Natural killer cell (primary cell): ENCODE results near the gene RFESD. TPM values are rescaled to one million over a fixed set of nuclear protein-coding genes. Genes with fewer than 3 reads are reported as not detected.

Experiments
- ATAC-seq, 3 donors: fragments of 150-1000 bp in 2 of 3; fragments of 200-7000 bp in 1 of 3; cut with Tn5 transposase; 1 replicate in 1 of 3; 2 replicates in 2 of 3; pipeline ENCODE4 v1.10.0; 2021; ENCODE audit warnings: mild to moderate bottlenecking in 2 of 3, moderate library complexity in 2 of 3
- DNase-seq, 2 donors: peaks; one replicate each; pipeline versions ENCODE4 v3.0.0 to v3.0.0-alpha.2; 2013 to 2021; ENCODE audit warnings: mixed read lengths in 1 of 2
- H3K27ac ChIP-seq: one replicate; pipeline ENCODE4 v1.5.1; 2013; ENCODE audit warnings: mild to moderate bottlenecking, low read length
- H3K27me3 ChIP-seq: one replicate; pipeline ENCODE4 v1.6.1; 2013; ENCODE audit warnings: low read length; ENCODE audit not compliant: control insufficient read depth, insufficient read depth
- H3K36me3 ChIP-seq: one replicate; pipeline ENCODE4 v1.6.1; 2013; ENCODE audit warnings: low read length; ENCODE audit not compliant: control insufficient read depth, insufficient read depth
- H3K4me1 ChIP-seq: one replicate; pipeline ENCODE4 v1.6.1; 2013; ENCODE audit warnings: low read length; ENCODE audit not compliant: control insufficient read depth, insufficient read depth
- H3K4me3 ChIP-seq: one replicate; pipeline ENCODE4 v1.5.1; 2013; ENCODE audit warnings: low read length
- H3K9me3 ChIP-seq: one replicate; pipeline ENCODE4 v1.6.1; 2013; ENCODE audit warnings: low read length; ENCODE audit not compliant: control insufficient read depth, insufficient read depth
- H3K27ac Mint-ChIP-seq, 2 donors: one replicate each; pipeline ENCODE4 v1.8.0; 2022; ENCODE audit warnings: mild to moderate bottlenecking in 2 of 2, mixed read lengths in 2 of 2, moderate library complexity in 1 of 2
- H3K27me3 Mint-ChIP-seq, 2 donors: one replicate each; pipeline ENCODE4 v1.8.0; 2022; ENCODE audit warnings: low read depth in 2 of 2, mixed read lengths in 2 of 2
- H3K36me3 Mint-ChIP-seq: one replicate; pipeline ENCODE4 v1.8.0; 2022; ENCODE audit warnings: mixed read lengths
- H3K4me1 Mint-ChIP-seq, 2 donors: one replicate each; pipeline ENCODE4 v1.8.0; 2022; ENCODE audit warnings: mixed read lengths in 2 of 2
- H3K4me3 Mint-ChIP-seq: one replicate; pipeline ENCODE4 v1.8.0; 2022; ENCODE audit warnings: mild to moderate bottlenecking, moderate library complexity, mixed read lengths
- H3K9me3 Mint-ChIP-seq, 2 donors: one replicate each; pipeline ENCODE4 v1.8.0; 2022; ENCODE audit warnings: mixed read lengths in 2 of 2
- WGBS: methylation state at CpG from one replicate; pipeline ENCODE4 v1.1.7; 2013; ENCODE audit warnings: missing lambda C conversion rate; ENCODE audit not compliant: insufficient coverage; 5-methylcytosine and 5-hydroxymethylcytosine counted together
- intact Hi-C: fragments of 100-400 bp; cut with micrococcal nuclease; formaldehyde crosslinking; loops from one replicate; pipeline ENCODE4 v1.14.2; 2022
- total RNA-seq, 4 donors: library from RNA; stranded (reverse); fragments of 120-200 nt in 1 of 4; gene quantifications; one replicate each; pipeline versions ENCODE4 v1.2.3 to v1.2.4, GENCODE V29; 2013 to 2022
- TF ChIP-seq, protein P1 (sequence below): fragments of 200-600 bp; IDR thresholded peaks from one replicate; pipeline ENCODE4 v1.8.0; 2022; ENCODE audit warnings: antibody characterized with exemption

The RFESD gene
- total RNA-seq, 3 donors from 2014 or later (not counting 1 experiment from before 2014, with no cell fraction given), result 0.96 to 1.5 (median 1.4) TPM

- intact Hi-C loops, result no loop called here
- H3K27ac ChIP-seq, result no peak overlapping the region
- Mint-ChIP-seq H3K4me1 (peaks cover 32 to 36% of the 10 kb centered on the region in 2 donors), H3K9me3 (no peaks in the 10 kb centered on the region), H3K27ac (peak overlapping the region in 1 of 2 donors; percentile 78), H3K4me3 (peak overlapping the region; percentile 94), H3K27me3 (no peaks in the 10 kb centered on the region), H3K36me3 (peaks cover under 1% of the 10 kb centered on the region)
- no peaks in the 10 kb centered on the region for H3K36me3 ChIP-seq
- 84% methylated on average over 3 of the region's 4 CpGs for WGBS
- H3K4me3 ChIP-seq, result no peak overlapping the region
- ATAC-seq, result no peak
- no peaks in the 10 kb centered on the region for H3K27me3 ChIP-seq
- H3K9me3 ChIP-seq, result no peaks in the 10 kb centered on the region
- H3K4me1 ChIP-seq, result peaks cover 20% of the 10 kb centered on the region
- TF ChIP-seq, protein P1, sequence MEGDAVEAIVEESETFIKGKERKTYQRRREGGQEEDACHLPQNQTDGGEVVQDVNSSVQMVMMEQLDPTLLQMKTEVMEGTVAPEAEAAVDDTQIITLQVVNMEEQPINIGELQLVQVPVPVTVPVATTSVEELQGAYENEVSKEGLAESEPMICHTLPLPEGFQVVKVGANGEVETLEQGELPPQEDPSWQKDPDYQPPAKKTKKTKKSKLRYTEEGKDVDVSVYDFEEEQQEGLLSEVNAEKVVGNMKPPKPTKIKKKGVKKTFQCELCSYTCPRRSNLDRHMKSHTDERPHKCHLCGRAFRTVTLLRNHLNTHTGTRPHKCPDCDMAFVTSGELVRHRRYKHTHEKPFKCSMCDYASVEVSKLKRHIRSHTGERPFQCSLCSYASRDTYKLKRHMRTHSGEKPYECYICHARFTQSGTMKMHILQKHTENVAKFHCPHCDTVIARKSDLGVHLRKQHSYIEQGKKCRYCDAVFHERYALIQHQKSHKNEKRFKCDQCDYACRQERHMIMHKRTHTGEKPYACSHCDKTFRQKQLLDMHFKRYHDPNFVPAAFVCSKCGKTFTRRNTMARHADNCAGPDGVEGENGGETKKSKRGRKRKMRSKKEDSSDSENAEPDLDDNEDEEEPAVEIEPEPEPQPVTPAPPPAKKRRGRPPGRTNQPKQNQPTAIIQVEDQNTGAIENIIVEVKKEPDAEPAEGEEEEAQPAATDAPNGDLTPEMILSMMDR, result no peak
- DNase-seq, result no peak
Measured at GRCh38 chr5:95619096-95619495, 27.5 kb upstream of the RFESD start.

GRCh38 chr5:95619514-95620029 is 27.0 kb upstream of the RFESD start:
- Histone ChIP-seq H3K4me1 (peaks cover 20% of the 10 kb centered on the region), H3K27me3 (no peaks in the 10 kb centered on the region), H3K27ac (no peak overlapping the region), H3K4me3 (peak overlapping the region; percentile 66), H3K36me3 (no peaks in the 10 kb centered on the region), H3K9me3 (no peaks in the 10 kb centered on the region)
- intact Hi-C loops, result loop anchor here (10.0 kb wide), 2 partner anchors 65 to 1565 kb away; partner anchors contain the start of genes ARSK, RIOK2 and SKIC3
- peak overlapping the region; percentile 94 for H3K4me3 Mint-ChIP-seq
- peak overlapping the region; percentile 71 to 78 for H3K27ac Mint-ChIP-seq
- WGBS, result 11% methylated on average over 19 of the region's 19 CpGs
- no peaks in the 10 kb centered on the region for H3K9me3 Mint-ChIP-seq
- DNase-seq (no peak), ATAC-seq (no peak)
- H3K4me1 Mint-ChIP-seq, result peaks cover 32 to 36% of the 10 kb centered on the region in 2 donors
- no peaks in the 10 kb centered on the region for H3K27me3 Mint-ChIP-seq
- TF ChIP-seq, protein P1, result no peak
- H3K36me3 Mint-ChIP-seq, result no peaks in the 10 kb centered on the region

DNA sequence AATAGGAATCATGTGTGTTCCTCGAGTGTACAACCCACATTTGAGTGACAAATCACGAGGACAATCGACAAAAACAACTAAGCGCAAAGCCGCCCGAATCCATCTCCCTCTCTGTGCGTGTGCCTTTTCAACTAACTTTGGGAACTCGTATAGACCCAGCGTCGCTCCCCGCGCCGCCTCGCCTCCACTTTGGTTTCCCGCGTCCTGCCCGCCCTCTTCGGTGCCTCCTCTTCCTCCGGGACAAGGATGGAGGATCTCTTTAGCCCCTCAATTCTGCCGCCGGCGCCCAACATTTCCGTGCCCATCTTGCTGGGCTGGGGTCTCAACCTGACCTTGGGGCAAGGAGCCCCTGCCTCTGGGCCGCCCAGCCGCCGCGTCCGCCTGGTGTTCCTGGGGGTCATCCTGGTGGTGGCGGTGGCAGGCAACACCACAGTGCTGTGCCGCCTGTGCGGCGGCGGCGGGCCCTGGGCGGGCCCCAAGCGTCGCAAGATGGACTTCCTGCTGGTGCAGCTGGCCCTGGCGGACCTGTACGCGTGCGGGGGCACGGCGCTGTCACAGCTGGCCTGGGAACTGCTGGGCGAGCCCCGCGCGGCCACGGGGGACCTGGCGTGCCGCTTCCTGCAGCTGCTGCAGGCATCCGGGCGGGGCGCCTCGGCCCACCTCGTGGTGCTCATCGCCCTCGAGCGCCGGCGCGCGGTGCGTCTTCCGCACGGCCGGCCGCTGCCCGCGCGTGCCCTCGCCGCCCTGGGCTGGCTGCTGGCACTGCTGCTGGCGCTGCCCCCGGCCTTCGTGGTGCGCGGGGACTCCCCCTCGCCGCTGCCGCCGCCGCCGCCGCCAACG is 26.3 kb upstream of the RFESD start, which contains the start of gene GPR150:
Gene GPR150, plus strand, starts transcription at position 58 of the 840 bp plus-strand sequence. Its CDS starts 189 bp downstream, at position 247.
- no peaks in the 10 kb centered on the region for H3K9me3 ChIP-seq
- peaks cover 32 to 36% of the 10 kb centered on the region in 2 donors for H3K4me1 Mint-ChIP-seq
- DNase-seq, result peak; percentile 57 to 80
- ATAC-seq, result peak; percentile 79 to 83 (median 81)
- H3K4me3 Mint-ChIP-seq, result peak within 1 kb of the TSS; percentile 94
- TF ChIP-seq, protein P1, result no peak
- no peaks in the 10 kb centered on the region for H3K36me3 ChIP-seq
- peak within 1 kb of the TSS; percentile 71 to 78 for H3K27ac Mint-ChIP-seq
- H3K27ac ChIP-seq, result no peak within 1 kb of the TSS
- intact Hi-C loops, result loop anchor here (10.0 kb wide), 2 partner anchors 65 to 1565 kb away; partner anchors contain the start of genes ARSK, RIOK2 and SKIC3
- H3K27me3 ChIP-seq, result no peaks in the 10 kb centered on the region
- under 1% methylated on average over 85 of the region's 85 CpGs for WGBS
- H3K9me3 Mint-ChIP-seq, result no peaks in the 10 kb centered on the region
- H3K36me3 Mint-ChIP-seq, result no peaks in the 10 kb centered on the region
- peaks cover 20% of the 10 kb centered on the region for H3K4me1 ChIP-seq
- H3K4me3 ChIP-seq, result peak within 1 kb of the TSS; percentile 66
- H3K27me3 Mint-ChIP-seq, result no peaks in the 10 kb centered on the region
